B cell (primary cell): Measurements from ENCODE around the gene AMZ1. TPM values are rescaled to one million over a fixed set of nuclear protein-coding genes. Genes with fewer than 3 reads are reported as not detected.

Experiments used
- ATAC-seq: fragments of 200-7000 bp; cut with Tn5 transposase; one replicate; pipeline ENCODE4 v1.10.0; 2021; ENCODE audit warnings: low read depth, mild to moderate bottlenecking, moderate number of reproducible peaks, moderate library complexity
- CTCF ChIA-PET: fragments of 350-600 bp; sonication (Branson Sonifier 250); formaldehyde crosslinking; loops from one replicate; lab custom pipeline; 2021; ENCODE audit warnings: antibody characterized with exemption, inconsistent platforms; lab: Charles Lee
- POLR2A ChIA-PET: fragments of 350-600 bp; sonication (Branson Sonifier 250); formaldehyde crosslinking; loops from one replicate; lab custom pipeline; 2021; ENCODE audit warnings: antibody characterized with exemption; lab: Charles Lee
- DNase-seq: peaks from one replicate; pipeline ENCODE4 v3.0.0; 2013
- H2AFZ ChIP-seq: 2 replicates; pipeline ENCODE4 v1.6.1; 2012; ENCODE audit warnings: mild to moderate bottlenecking, low read depth, low read length; ENCODE audit not compliant: insufficient read depth, poor library complexity, severe bottlenecking
- H3K27ac ChIP-seq, 2 donors: 1 replicate in 1 of 2; 2 replicates in 1 of 2; pipeline ENCODE4 v1.5.1; 2012 to 2013; ENCODE audit warnings: low read length in 2 of 2, mild to moderate bottlenecking in 2 of 2, moderate library complexity in 1 of 2
- H3K27me3 ChIP-seq, 4 experiments: fragments of 200-600 bp in 1 of 4; sonication (generic) in 1 of 4; replicated peaks in 1 of 4; 1 replicate in 2 of 4; 2 replicates in 2 of 4; pipeline versions ENCODE4 v1.6.1 to v1.7.0; 2013 to 2016; ENCODE audit warnings: low read length in 3 of 4, mild to moderate bottlenecking in 2 of 4, mixed read lengths in 1 of 4, moderate library complexity in 1 of 4; ENCODE audit not compliant: insufficient read depth in 4 of 4, control insufficient read depth in 3 of 4; ENCODE audit errors: control extremely low read depth in 1 of 4
- H3K36me3 ChIP-seq, 2 experiments: replicated peaks in 1 of 2; 1 replicate in 1 of 2; 2 replicates in 1 of 2; pipeline versions ENCODE4 v1.6.1 to v1.7.1; 2013; ENCODE audit warnings: low read length in 1 of 2; ENCODE audit not compliant: insufficient read depth in 2 of 2, control insufficient read depth in 1 of 2; ENCODE audit errors: control extremely low read depth in 1 of 2, extremely low read depth in 1 of 2
- H3K4me1 ChIP-seq, 2 donors: fragments of 200-600 bp in 1 of 2; sonication (generic) in 1 of 2; 1 replicate in 1 of 2; 2 replicates in 1 of 2; pipeline versions ENCODE4 v1.5.1 to v1.6.1; 2013 to 2017; ENCODE audit warnings: low read length in 2 of 2; ENCODE audit not compliant: control insufficient read depth in 2 of 2, insufficient read depth in 2 of 2
- H3K4me2 ChIP-seq: replicated peaks from 2 replicates; pipeline ENCODE3; 2012; ENCODE audit warnings: mild to moderate bottlenecking, low read depth, low read length; ENCODE audit not compliant: poor library complexity, severe bottlenecking
- H3K4me3 ChIP-seq, 5 experiments: fragments of 200-600 bp in 1 of 5; sonication (generic) in 1 of 5; 1 replicate in 3 of 5; 2 replicates in 2 of 5; pipeline versions ENCODE4 v1.5.1 to v1.7.0; 2011 to 2016; ENCODE audit warnings: low read length in 4 of 5, mild to moderate bottlenecking in 4 of 5, low read depth in 2 of 5, control low read depth in 1 of 5, moderate library complexity in 1 of 5; ENCODE audit not compliant: insufficient read depth in 1 of 5; ENCODE audit errors: control extremely low read depth in 1 of 5, extremely low read depth in 1 of 5
- H3K79me2 ChIP-seq: fragments of 200-600 bp; sonication (generic); one replicate; pipeline ENCODE4 v1.6.0; 2016; ENCODE audit warnings: low read length; ENCODE audit not compliant: control insufficient read depth, insufficient read depth
- H3K9ac ChIP-seq: fragments of 200-600 bp; sonication (generic); 2 replicates; pipeline ENCODE4 v1.6.1; 2017; ENCODE audit warnings: mild to moderate bottlenecking, low read length, moderate library complexity
- H3K9me3 ChIP-seq, 3 donors: one replicate each; pipeline versions ENCODE4 v1.6.1 to v1.7.1; 2013; ENCODE audit warnings: low read length in 2 of 3; ENCODE audit not compliant: control insufficient read depth in 2 of 3, insufficient read depth in 1 of 3; ENCODE audit errors: control extremely low read depth in 1 of 3
- H4K20me1 ChIP-seq: 2 replicates; pipeline ENCODE4 v1.6.0; 2012; ENCODE audit warnings: mild to moderate bottlenecking, low read length; ENCODE audit not compliant: insufficient read depth, control insufficient read depth, poor library complexity, severe bottlenecking
- H3K27ac Mint-ChIP-seq: one replicate; pipeline ENCODE4 v1.8.0; 2021; ENCODE audit warnings: mixed read lengths
- H3K27me3 Mint-ChIP-seq: one replicate; pipeline ENCODE4 v1.8.0; 2021; ENCODE audit warnings: mixed read lengths
- H3K4me1 Mint-ChIP-seq: one replicate; pipeline ENCODE4 v1.8.0; 2021; ENCODE audit warnings: mixed read lengths
- H3K4me3 Mint-ChIP-seq: one replicate; pipeline ENCODE4 v1.8.0; 2021; ENCODE audit warnings: mixed read lengths
- H3K9me3 Mint-ChIP-seq: one replicate; pipeline ENCODE4 v1.8.0; 2022; ENCODE audit warnings: mixed read lengths; ENCODE audit not compliant: insufficient read depth
- CTCF ChIP-seq: fragments of 200-600 bp; IDR thresholded peaks from one replicate; pipeline ENCODE4 v1.8.0; 2022; ENCODE audit warnings: antibody characterized with exemption, mild to moderate bottlenecking
- EZH2 ChIP-seq: IDR thresholded peaks from 2 replicates; pipeline ENCODE4 v1.6.1; 2012; ENCODE audit warnings: borderline replicate concordance, low read depth, mild to moderate bottlenecking, moderate library complexity, low read length; ENCODE audit not compliant: insufficient read depth, poor library complexity, severe bottlenecking
- WGBS: methylation state at CpG from one replicate; pipeline ENCODE4 v1.1.5; 2013; ENCODE audit warnings: missing lambda C conversion rate; ENCODE audit not compliant: insufficient coverage; 5-methylcytosine and 5-hydroxymethylcytosine counted together
- intact Hi-C: fragments of 100-400 bp; cut with micrococcal nuclease; formaldehyde crosslinking; loops from one replicate; pipeline ENCODE4 v1.10.0; 2022
- polyA plus RNA-seq: library from polyadenylated mRNA; depleted of rRNA; stranded (reverse); fragments of >200 nt; gene quantifications from 2 replicates; pipeline ENCODE4 v1.2.3, GENCODE V29; 2012
- total RNA-seq, 2 donors: library from RNA; stranded (reverse); fragments of 120-200 nt in 1 of 2; gene quantifications; 1 replicate in 1 of 2; 2 replicates in 1 of 2; pipeline versions ENCODE4 v1.2.3 to v1.2.4, GENCODE V29; 2013 to 2022

Gene AMZ1
- total and polyA plus RNA-seq, 2 donors (not counting 1 experiment from before 2014, with no cell fraction given): 0.73 to 13.2 TPM

GRCh38 chr7:2654059-2654458 lies 33.9 kb upstream of the AMZ1 start:
- peaks cover 0 to 18% of the 10 kb centered on the region in 2 experiments for H3K36me3 ChIP-seq
- no peak overlapping the region for H3K4me2 ChIP-seq
- no peak for TF ChIP-seq CTCF
- no peak for TF ChIP-seq EZH2
- H4K20me1 ChIP-seq: no peaks in the 10 kb centered on the region
- H3K4me3 ChIP-seq: no peak overlapping the region
- no peaks in the 10 kb centered on the region for H3K27me3 ChIP-seq
- no peaks in the 10 kb centered on the region for H3K4me1 ChIP-seq
- no peaks in the 10 kb centered on the region for H3K27me3 Mint-ChIP-seq
- H3K4me3 Mint-ChIP-seq: no peak overlapping the region
- 89% methylated on average over 3 of the region's 5 CpGs for WGBS
- no peak overlapping the region for H2AFZ ChIP-seq
- intact Hi-C loops: no loop called here
- H3K9me3 Mint-ChIP-seq: no peaks in the 10 kb centered on the region
- H3K27ac ChIP-seq: no peak overlapping the region
- H3K79me2 ChIP-seq: peaks cover 4% of the 10 kb centered on the region
- no peaks in the 10 kb centered on the region for H3K9me3 ChIP-seq
- DNase-seq: no peak
- no peak for ATAC-seq
- H3K4me1 Mint-ChIP-seq: no peaks in the 10 kb centered on the region
- no peak overlapping the region for H3K9ac ChIP-seq
- ChIA-PET CTCF (interaction anchor here (0.6 to 2.1 kb wide), 6 partner anchors 17 to 306 kb away, joined by 3 to 6 read pairs (median 4); no protein-coding TSS in a partner anchor), POLR2A (no interaction called here)
- no peak overlapping the region for H3K27ac Mint-ChIP-seq

- no peaks in the 10 kb centered on the region for H3K27me3 ChIP-seq
- peaks cover 0 to 13% of the 10 kb centered on the region in 2 experiments for H3K36me3 ChIP-seq
- no peak overlapping the region for H3K27ac Mint-ChIP-seq
- no peak overlapping the region for H3K4me3 ChIP-seq
- DNase-seq (no peak), ATAC-seq (no peak)
- TF ChIP-seq CTCF (no peak), EZH2 (no peak)
- intact Hi-C loops: no loop called here
- no peaks in the 10 kb centered on the region for H4K20me1 ChIP-seq
- H3K9ac ChIP-seq: no peak overlapping the region
- H3K27me3 Mint-ChIP-seq: no peaks in the 10 kb centered on the region
- no peak overlapping the region for H3K27ac ChIP-seq
- H3K9me3 ChIP-seq: no peaks in the 10 kb centered on the region
- H3K4me2 ChIP-seq: no peak overlapping the region
- H2AFZ ChIP-seq: no peak overlapping the region
- no peaks in the 10 kb centered on the region for H3K4me1 ChIP-seq
- H3K9me3 Mint-ChIP-seq: no peaks in the 10 kb centered on the region
- no peak overlapping the region for H3K4me3 Mint-ChIP-seq
- ChIA-PET CTCF (interaction anchor here (1.5 kb wide), 1 partner anchor 54 kb away, joined by 3 read pairs; no protein-coding TSS in a partner anchor), POLR2A (no interaction called here)
- WGBS: 96% methylated on average over 28 of the region's 29 CpGs
- H3K79me2 ChIP-seq: peaks cover 4% of the 10 kb centered on the region
- no peaks in the 10 kb centered on the region for H3K4me1 Mint-ChIP-seq
Observed at GRCh38 chr7:2655870-2656614, 32.0 kb upstream of the AMZ1 start.
